ENCODE results near the gene RND1.

Gene RND1

GRCh38 chr12:48827026-48827425 lies 38.6 kb downstream of the RND1 start:
- no peak overlapping the region for H3K4me3 ChIP-seq (ENCODE audit: low read depth, low read length)
- TF ChIP-seq CTCF (IDR thresholded peaks at IDR 0.05; ENCODE audit: borderline replicate concordance, insufficient read depth, low read depth, low read length) = no peak

GRCh38 chr12:48826209-48826855 lies 39.3 kb downstream of the RND1 start:
- no peak for TF ChIP-seq CTCF (IDR thresholded peaks at IDR 0.05; ENCODE audit: borderline replicate concordance, insufficient read depth, low read depth, low read length)
- H3K4me3 ChIP-seq (ENCODE audit: low read depth, low read length) = no peak overlapping the region

DNA sequence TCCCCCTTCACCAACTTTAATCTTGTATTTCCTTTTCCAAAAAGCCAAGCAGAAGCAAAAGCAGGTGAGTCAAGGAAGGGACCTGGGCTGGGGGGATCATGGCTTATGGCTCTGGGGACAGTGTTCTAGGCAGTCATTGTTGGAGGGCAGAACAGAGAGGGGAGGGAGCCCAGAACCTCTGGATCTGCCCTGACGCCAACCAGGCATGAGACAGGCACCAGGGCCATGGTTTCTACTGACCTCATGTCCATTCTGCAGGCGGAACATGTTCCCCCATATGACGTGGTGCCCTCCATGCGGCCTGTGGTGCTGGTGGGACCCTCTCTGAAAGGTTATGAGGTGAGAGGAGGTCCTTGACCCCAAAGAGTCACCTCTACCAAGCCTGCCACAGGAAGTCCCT lies 40.8 kb downstream of the RND1 start:
- H3K4me3 ChIP-seq (ENCODE audit: low read depth, low read length) = no peak overlapping the region
- TF ChIP-seq CTCF (IDR thresholded peaks at IDR 0.05; ENCODE audit: borderline replicate concordance, insufficient read depth, low read depth, low read length) = no peak

- no peak overlapping the region for H3K4me3 ChIP-seq (ENCODE audit: low read depth, low read length)
- no peak for TF ChIP-seq CTCF (IDR thresholded peaks at IDR 0.05; ENCODE audit: borderline replicate concordance, insufficient read depth, low read depth, low read length)
These were observed 41.6 kb downstream of the RND1 start for GRCh38 chr12:48824112-48824511.

- H3K4me3 ChIP-seq (ENCODE audit: low read depth, low read length) = no peak overlapping the region
- TF ChIP-seq CTCF (IDR thresholded peaks at IDR 0.05; ENCODE audit: borderline replicate concordance, insufficient read depth, low read depth, low read length) = no peak
These were observed 42.4 kb downstream of the RND1 start for GRCh38 chr12:48823281-48823680.

- no peak for TF ChIP-seq CTCF (IDR thresholded peaks at IDR 0.05; ENCODE audit: borderline replicate concordance, insufficient read depth, low read depth, low read length)
These were observed 43.0 kb downstream of the RND1 start for GRCh38 chr12:48822711-48823110.

GRCh38 chr12:48822139-48822538 lies 43.5 kb downstream of the RND1 start:
- no peak for TF ChIP-seq CTCF (IDR thresholded peaks at IDR 0.05; ENCODE audit: borderline replicate concordance, insufficient read depth, low read depth, low read length)
- no peak overlapping the region for H3K4me3 ChIP-seq (ENCODE audit: low read depth, low read length)

More at GRCh38 chr12:48822711-48823110, 43.0 kb downstream of the RND1 start:
- no peak overlapping the region for H3K4me3 ChIP-seq (ENCODE audit: low read depth, low read length)
